ENCODE data around the gene ASTN2. TPM values are rescaled to one million over a fixed set of nuclear protein-coding genes. Genes with fewer than 3 reads are reported as not detected.

Gene ASTN2
- total and polyA plus RNA-seq, 9 of the 15 experiments (the other 6 are each of a cell fraction or from before 2014, with no cell fraction given): 0.56 to 3.5 (median 1.9) TPM

DNA sequence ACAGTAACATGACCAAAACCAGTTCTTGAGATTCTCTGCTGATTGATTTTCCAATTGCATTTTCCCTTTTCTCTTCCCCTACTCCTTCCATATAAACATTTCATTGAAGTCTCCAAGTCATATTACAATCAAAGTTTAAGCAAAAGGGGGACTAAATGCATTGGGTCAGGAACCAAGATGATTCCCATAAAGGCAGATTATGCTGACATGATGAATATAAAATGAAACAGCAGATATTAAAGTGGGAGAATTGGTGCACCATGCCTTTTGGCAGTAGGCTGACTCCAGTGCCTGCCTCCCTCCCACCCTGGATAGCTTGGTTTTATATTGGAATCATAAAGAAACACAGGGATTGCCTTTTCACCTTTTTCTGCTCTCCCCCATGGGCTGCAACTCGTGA lies 118.4 kb downstream of the ASTN2 start:
- intact Hi-C loops (cut with micrococcal nuclease) (no loop called here), in situ Hi-C loops (cut with MboI) (no loop called here)
- Histone ChIP-seq H3K4me1 (replicated peaks in 1 of 2; ENCODE audit: control insufficient read depth in 2 of 2, insufficient read depth in 2 of 2, low read length in 2 of 2) (no peaks in the 10 kb centered on the region), H3K27ac (ENCODE audit: extremely low read depth, low read depth, low read length) (no peak overlapping the region), H3K9me3 (replicated peaks; ENCODE audit: control insufficient read depth, insufficient read depth, low read depth, low read length) (no peaks in the 10 kb centered on the region; the same call in 1 of the 2 replicates), H2AFZ (ENCODE audit: low read depth, low read length) (no peak overlapping the region), H4K20me1 (replicated peaks; ENCODE audit: control insufficient read depth, insufficient read depth, low read length) (no peaks in the 10 kb centered on the region), H3K4me3 (no peak overlapping the region), H3K79me2 (ENCODE audit: control insufficient read depth, insufficient read depth, low read length) (no peaks in the 10 kb centered on the region), H3K9ac (ENCODE audit: insufficient read depth in 1 of 2, low read depth in 2 of 2, low read length in 2 of 2) (no peak overlapping the region), H3K9me1 (ENCODE audit: control insufficient read depth, insufficient read depth, low read length) (no peaks in the 10 kb centered on the region), H3K36me3 (ENCODE audit: control insufficient read depth, insufficient read depth, low read length) (no peaks in the 10 kb centered on the region), H3K4me2 (ENCODE audit: insufficient read depth, low read length) (no peak overlapping the region), H3K27me3 (ENCODE audit: control insufficient read depth in 2 of 2, insufficient read depth in 2 of 2, low read length in 2 of 2) (no peaks in the 10 kb centered on the region)
- POLR2A ChIA-PET: no interaction called here
- ATAC-seq: no peak
- WGBS (ENCODE audit: insufficient coverage, low coverage, missing lambda C conversion rate): 0% methylated on average over 1 of the region's 1 CpG
- no peak for FAIRE-seq
- CTCF ChIA-PET (ENCODE audit: low intra/inter-chr PET ratio): no interaction called here
- no peak for DNase-seq (ENCODE audit: extremely low read depth in 1 of 4, low spot score in 3 of 4)
- no TSS peak for BruUV-seq (replicated peaks)
- TF ChIP-seq CHD1 (IDR thresholded peaks at IDR 0.05; ENCODE audit: low read length) (no peak), NBN (IDR thresholded peaks at IDR 0.05; ENCODE audit: low read depth) (no peak), GATA2 (CRISPR knock-in tag; IDR thresholded peaks at IDR 0.05) (no peak), NFXL1 (CRISPR knock-in tag; IDR thresholded peaks at IDR 0.05) (no peak), SMAD2 (IDR thresholded peaks at IDR 0.05; ENCODE audit: low read depth, low read length) (no peak), NR2F6 (CRISPR knock-in tag; IDR thresholded peaks at IDR 0.05) (no peak), FOXK2 (conservative IDR thresholded peaks at IDR 0.05 in 1 of 2, IDR thresholded peaks at IDR 0.05 in 1 of 2; ENCODE audit: low read depth in 2 of 2) (no peak), ZNF143 (CRISPR knock-in tag; IDR thresholded peaks at IDR 0.05) (no peak), CTBP1 (IDR thresholded peaks at IDR 0.05; ENCODE audit: borderline replicate concordance) (no peak), BRD9 (IDR thresholded peaks at IDR 0.05; ENCODE audit: low read depth, partially characterized antibody) (no peak), BRF1 (IDR thresholded peaks at IDR 0.05; ENCODE audit: borderline replicate concordance, extremely low read depth, insufficient read length) (no peak), ASH1L (IDR thresholded peaks at IDR 0.05; ENCODE audit: borderline replicate concordance, low read depth, partially characterized antibody) (no peak)
- TF ChIP-seq, protein P1, sequence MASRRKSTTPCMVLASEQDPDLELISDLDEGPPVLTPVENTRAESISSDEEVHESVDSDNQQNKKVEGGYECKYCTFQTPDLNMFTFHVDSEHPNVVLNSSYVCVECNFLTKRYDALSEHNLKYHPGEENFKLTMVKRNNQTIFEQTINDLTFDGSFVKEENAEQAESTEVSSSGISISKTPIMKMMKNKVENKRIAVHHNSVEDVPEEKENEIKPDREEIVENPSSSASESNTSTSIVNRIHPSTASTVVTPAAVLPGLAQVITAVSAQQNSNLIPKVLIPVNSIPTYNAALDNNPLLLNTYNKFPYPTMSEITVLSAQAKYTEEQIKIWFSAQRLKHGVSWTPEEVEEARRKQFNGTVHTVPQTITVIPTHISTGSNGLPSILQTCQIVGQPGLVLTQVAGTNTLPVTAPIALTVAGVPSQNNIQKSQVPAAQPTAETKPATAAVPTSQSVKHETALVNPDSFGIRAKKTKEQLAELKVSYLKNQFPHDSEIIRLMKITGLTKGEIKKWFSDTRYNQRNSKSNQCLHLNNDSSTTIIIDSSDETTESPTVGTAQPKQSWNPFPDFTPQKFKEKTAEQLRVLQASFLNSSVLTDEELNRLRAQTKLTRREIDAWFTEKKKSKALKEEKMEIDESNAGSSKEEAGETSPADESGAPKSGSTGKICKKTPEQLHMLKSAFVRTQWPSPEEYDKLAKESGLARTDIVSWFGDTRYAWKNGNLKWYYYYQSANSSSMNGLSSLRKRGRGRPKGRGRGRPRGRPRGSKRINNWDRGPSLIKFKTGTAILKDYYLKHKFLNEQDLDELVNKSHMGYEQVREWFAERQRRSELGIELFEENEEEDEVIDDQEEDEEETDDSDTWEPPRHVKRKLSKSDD (conservative IDR thresholded peaks at IDR 0.05; ENCODE audit: low read length): no peak
- TF ChIP-seq, protein P2, sequence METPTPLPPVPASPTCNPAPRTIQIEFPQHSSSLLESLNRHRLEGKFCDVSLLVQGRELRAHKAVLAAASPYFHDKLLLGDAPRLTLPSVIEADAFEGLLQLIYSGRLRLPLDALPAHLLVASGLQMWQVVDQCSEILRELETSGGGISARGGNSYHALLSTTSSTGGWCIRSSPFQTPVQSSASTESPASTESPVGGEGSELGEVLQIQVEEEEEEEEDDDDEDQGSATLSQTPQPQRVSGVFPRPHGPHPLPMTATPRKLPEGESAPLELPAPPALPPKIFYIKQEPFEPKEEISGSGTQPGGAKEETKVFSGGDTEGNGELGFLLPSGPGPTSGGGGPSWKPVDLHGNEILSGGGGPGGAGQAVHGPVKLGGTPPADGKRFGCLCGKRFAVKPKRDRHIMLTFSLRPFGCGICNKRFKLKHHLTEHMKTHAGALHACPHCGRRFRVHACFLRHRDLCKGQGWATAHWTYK (CRISPR knock-in tag; IDR thresholded peaks at IDR 0.05): no peak
- TF ChIP-seq, protein P3, sequence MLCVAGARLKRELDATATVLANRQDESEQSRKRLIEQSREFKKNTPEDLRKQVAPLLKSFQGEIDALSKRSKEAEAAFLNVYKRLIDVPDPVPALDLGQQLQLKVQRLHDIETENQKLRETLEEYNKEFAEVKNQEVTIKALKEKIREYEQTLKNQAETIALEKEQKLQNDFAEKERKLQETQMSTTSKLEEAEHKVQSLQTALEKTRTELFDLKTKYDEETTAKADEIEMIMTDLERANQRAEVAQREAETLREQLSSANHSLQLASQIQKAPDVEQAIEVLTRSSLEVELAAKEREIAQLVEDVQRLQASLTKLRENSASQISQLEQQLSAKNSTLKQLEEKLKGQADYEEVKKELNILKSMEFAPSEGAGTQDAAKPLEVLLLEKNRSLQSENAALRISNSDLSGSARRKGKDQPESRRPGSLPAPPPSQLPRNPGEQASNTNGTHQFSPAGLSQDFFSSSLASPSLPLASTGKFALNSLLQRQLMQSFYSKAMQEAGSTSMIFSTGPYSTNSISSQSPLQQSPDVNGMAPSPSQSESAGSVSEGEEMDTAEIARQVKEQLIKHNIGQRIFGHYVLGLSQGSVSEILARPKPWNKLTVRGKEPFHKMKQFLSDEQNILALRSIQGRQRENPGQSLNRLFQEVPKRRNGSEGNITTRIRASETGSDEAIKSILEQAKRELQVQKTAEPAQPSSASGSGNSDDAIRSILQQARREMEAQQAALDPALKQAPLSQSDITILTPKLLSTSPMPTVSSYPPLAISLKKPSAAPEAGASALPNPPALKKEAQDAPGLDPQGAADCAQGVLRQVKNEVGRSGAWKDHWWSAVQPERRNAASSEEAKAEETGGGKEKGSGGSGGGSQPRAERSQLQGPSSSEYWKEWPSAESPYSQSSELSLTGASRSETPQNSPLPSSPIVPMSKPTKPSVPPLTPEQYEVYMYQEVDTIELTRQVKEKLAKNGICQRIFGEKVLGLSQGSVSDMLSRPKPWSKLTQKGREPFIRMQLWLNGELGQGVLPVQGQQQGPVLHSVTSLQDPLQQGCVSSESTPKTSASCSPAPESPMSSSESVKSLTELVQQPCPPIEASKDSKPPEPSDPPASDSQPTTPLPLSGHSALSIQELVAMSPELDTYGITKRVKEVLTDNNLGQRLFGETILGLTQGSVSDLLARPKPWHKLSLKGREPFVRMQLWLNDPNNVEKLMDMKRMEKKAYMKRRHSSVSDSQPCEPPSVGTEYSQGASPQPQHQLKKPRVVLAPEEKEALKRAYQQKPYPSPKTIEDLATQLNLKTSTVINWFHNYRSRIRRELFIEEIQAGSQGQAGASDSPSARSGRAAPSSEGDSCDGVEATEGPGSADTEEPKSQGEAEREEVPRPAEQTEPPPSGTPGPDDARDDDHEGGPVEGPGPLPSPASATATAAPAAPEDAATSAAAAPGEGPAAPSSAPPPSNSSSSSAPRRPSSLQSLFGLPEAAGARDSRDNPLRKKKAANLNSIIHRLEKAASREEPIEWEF (CRISPR knock-in tag; IDR thresholded peaks at IDR 0.05): no peak

Data from K562 (cell line).